22Rv1 (cell line): ENCODE results near the gene KRT16.
"Not testable (repeated sequence)": the region's sequence is repeated elsewhere in the genome, so short reads cannot be mapped to it uniquely, and the experiment has no call there.

ENCODE experiments used
- CTCF ChIP-seq: fragments of 450-650 bp; IDR thresholded peaks from 2 replicates; pipeline ENCODE4 v1.5.1; 2017; ENCODE audit warnings: mild to moderate bottlenecking
- ZFX ChIP-seq: fragments of 450-650 bp; IDR thresholded peaks from 2 replicates; pipeline ENCODE4 v1.6.1; 2017; ENCODE audit warnings: antibody characterized with exemption, borderline replicate concordance

GRCh38 chr17:41628621-41629255 lies 16.2 kb upstream of the KRT16 start:
- not testable (repeated sequence) for TF ChIP-seq CTCF, ZFX
